PC-9 (cell line): ENCODE data around the gene TNIK.

Experiments used
- CTCF ChIP-seq: fragments of 200-600 bp; sonication (generic); conservative IDR thresholded peaks from 2 replicates; pipeline ENCODE4 v1.6.1; 2017; ENCODE audit warnings: mixed run types, antibody characterized with exemption, mild to moderate bottlenecking, moderate library complexity
- EZH2 ChIP-seq: fragments of 200-600 bp; sonication (generic); IDR thresholded peaks from 2 replicates; pipeline ENCODE4 v1.8.0; 2017; ENCODE audit warnings: antibody characterized with exemption, low read depth

- no peak for TF ChIP-seq EZH2
- TF ChIP-seq CTCF = no peak
Measured at GRCh38 chr3:171284308-171285075, 175.7 kb downstream of the TNIK start.
